HG03060 (cell line): ENCODE results near the gene IRF2.

ENCODE experiments used
- ATAC-seq: cut with Tn5 transposase; IDR thresholded peaks from one replicate; pipeline ENCODE4 v1.9.1; 2021; ENCODE audit warnings: low read depth, moderate number of reproducible peaks; ENCODE audit not compliant: unreplicated experiment

The IRF2 gene

GRCh38 chr4:184373886-184374405 is 100.4 kb downstream of the IRF2 start:
- ATAC-seq = no peak

DNA sequence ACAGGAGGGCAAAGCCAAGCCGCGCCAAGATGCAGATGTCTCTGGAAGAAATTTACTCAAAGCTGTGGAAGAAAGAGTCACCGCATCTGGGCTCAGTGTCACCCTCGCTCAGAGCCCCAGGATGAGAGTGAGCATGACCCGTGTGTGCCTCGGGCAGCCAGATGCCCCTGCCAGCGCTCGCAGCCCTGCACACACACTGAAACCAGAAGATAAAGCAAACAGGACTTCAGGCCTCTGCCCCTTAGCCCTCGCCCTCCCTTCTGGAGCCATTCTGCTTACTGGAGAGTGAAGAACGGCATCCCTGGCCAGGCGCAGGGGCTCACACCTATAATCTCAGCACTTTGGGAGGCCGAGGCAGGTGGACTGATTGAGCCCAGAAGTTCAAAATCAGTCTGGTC is 103.0 kb downstream of the IRF2 start:
- no peak for ATAC-seq

DNA sequence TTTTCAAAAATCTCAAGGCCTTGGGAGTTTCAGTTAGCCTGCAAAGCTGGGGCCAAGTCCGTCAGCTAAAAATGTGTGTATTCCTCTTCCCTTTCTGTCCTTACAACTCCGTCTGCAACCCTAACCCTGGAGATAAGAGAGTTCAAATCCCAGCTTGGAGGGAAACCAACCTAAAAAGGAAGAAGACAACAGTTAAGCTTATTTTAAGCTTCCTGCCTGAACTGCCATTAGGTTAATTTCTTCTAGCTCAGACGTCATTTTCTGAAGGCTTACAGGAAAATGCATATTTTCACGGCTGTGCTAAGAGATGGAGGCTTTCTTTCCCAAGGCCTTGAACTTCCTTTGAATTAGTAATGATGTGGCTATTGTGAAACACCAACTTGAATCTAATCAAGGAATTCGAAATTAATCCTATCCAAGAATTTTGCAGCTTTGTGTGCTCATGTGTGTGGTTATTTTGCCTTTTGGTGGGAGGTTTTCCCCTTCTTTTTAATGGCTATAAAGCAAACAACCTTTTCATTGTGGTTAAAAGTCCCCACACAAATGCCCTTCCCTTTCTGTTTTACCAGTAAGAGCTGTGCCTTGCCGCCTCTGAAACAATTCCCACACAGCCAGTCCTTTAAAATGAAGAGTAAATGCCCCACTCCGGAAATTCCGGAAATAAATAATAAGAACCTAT is 103.5 kb downstream of the IRF2 start:
- ATAC-seq = no peak

DNA sequence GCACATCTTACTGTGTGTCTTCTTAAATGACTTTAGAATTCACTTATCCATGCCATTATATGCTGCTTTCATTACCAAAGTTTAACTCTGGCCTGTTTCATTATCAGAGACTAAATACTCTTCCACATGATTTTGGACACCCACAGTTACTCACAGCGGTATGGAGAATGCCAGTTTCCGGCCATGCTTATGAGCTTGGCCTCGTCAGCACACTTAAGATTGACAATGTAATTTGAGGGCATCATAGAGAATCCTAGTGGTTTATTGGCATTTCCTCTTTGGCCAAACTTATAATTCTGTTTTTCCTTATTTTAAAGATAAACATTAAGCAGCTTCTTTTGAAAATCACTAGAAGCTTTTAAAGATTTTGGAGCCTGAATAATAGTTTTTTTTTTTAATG is 104.5 kb downstream of the IRF2 start:
- no peak for ATAC-seq

DNA sequence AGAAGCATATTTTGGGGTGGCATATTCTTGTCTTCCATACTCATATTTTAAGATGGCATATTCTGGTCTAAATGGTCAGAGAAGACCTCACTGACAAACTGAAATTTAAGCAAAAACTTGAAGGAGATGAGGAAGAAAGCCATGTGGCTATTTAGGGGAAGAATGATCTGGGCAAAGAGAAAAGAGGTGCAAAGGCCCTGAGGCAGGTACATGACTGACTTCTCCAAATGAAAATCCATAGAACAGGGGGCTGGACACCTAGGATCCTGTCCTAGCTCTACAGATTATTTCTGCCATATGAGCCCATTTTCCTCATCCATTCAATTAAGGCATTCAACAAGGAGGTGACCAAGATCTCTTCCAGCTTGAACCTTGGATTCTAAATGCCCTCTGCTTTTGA is 105.6 kb downstream of the IRF2 start:
- no peak for ATAC-seq

GRCh38 chr4:184368290-184368689 is 106.1 kb downstream of the IRF2 start:
- no peak for ATAC-seq

DNA sequence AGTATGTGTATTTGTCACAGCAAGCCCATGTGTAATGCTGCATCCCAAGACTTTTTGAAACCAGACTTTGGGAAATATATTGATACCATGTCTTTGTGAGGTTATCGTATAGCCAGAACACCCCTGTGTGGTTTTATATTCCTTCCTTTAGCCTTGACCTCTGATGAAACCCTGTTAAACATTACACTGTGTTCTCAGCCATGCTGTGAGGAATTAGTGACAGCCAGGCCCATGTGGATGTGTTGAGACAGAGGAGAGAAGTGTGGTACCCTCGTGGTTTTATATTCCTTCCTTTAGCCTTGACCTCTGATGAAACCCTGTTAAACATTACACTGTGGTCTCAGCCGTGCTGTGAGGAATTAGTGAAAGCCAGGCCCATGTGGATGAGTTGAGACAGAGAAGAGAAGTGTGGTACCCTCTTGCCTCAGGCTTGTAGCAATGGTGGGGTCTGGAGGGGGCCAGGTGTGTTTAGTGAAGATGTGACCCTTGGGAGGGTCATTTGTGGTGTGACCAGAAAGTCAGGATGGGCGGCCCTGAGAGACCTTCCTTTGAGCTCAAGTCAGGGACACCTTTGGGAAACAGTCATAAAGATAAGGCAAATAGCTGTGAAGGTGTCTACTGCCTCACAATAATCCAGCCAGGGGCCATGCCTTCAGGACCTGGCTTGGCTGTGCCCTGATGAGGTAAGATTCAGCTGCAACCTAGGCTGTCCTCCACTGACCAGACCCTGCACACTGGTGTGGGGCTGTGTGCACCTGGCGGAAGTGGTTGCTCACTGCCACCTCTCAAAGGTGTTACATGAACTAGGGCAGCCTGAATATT is 110.0 kb downstream of the IRF2 start:
- ATAC-seq = no peak

DNA sequence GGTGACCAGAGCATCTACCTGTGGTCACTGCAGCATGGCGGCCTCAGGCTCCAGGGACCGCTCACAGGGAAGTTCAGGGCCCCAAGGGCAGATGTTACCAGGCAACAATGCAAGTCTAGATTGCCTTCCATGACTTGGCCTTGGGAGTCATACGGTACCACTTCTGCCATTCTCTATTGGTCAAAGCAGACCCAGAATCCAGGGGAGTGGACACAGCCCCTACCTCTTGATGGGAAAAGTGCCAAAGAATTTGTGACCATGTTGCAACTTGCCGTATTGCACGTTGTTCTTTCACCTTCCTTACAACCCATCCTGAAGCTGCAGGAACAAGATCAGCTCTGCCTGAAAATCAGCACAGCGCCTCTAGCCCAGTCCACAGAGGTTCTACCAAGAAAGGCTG is 111.1 kb downstream of the IRF2 start:
- no peak for ATAC-seq

GRCh38 chr4:184362396-184362795 is 112.0 kb downstream of the IRF2 start:
- ATAC-seq = no peak

GRCh38 chr4:184361443-184361842 is 112.9 kb downstream of the IRF2 start:
- ATAC-seq = no peak

- no peak for ATAC-seq
These were observed 114.5 kb downstream of the IRF2 start for GRCh38 chr4:184359888-184360287.

DNA sequence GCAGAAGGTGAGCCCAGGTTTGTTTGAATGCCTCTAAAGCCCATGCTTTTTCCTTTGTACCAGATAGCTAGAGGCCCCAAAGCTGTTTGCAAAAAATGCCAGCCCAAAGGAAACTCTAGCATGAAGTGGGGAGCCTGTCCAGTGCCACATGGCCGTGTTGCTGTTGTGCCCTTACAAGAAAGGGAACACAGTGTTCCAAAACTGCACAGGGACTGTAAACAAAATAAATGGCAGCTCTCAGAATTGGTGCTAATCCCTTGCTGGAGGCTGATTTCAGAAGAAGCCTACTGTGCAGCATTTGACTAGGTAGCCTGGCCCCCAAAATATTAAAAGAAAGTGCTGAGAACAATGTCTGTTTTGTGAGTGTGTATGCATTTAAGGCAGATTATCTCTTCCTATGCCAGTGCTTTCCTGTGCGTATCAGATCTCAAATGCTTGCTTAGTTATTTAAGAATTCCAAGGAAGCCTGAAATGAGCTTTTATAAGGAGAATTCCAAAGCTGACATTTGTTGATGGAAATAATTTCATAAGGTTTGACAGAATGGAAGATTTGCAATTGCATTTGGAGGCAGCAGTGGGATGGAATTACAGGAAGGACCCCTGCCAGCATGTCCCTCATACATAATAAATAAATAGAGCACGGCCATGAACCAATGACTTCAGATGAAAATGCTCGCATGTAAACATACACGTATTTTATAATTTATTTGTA is 115.7 kb downstream of the IRF2 start:
- ATAC-seq = no peak

GRCh38 chr4:184357772-184358171 is 116.6 kb downstream of the IRF2 start:
- ATAC-seq = no peak

GRCh38 chr4:184357165-184357564 is 117.2 kb downstream of the IRF2 start:
- no peak for ATAC-seq

DNA sequence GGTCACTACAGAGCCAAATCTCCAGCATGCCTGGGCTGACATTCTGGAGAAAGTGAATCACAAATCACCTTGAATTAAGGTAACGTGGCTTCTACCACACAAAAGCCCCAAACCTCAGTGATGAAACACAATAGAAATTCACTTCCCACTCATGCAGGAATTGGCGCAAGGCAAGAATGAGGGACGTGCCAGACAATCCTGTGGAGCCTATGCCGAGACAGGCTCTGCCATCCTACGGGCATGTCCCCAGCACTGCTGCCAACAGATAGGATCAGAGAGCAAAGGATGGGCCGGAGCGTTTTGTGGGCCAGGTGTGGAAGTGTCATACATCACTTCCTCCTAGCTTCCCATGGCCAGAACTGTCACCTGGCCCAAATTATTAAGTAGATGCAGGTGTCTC is 118.0 kb downstream of the IRF2 start:
- ATAC-seq = no peak

DNA sequence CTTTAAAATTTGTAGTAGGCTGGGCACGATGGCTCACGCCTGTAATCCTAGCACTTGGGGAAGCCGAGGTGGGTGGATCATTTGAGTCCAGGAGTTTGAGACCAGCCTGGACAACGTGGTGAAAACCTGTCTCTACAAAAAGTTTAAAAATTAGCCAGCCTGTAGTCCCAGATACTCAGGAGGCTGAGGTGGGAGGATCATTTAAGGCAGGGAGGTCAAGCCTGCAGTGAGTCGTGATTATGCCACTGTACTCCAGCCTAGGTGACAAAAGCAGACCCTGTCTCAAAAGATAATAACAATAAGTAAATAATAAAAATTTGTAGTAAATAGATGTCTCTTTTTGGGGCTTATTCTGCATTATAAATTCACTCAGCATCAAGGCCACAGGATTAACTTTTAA is 118.5 kb downstream of the IRF2 start:
- ATAC-seq = no peak

GRCh38 chr4:184355111-184355604 is 119.2 kb downstream of the IRF2 start:
- ATAC-seq = no peak

DNA sequence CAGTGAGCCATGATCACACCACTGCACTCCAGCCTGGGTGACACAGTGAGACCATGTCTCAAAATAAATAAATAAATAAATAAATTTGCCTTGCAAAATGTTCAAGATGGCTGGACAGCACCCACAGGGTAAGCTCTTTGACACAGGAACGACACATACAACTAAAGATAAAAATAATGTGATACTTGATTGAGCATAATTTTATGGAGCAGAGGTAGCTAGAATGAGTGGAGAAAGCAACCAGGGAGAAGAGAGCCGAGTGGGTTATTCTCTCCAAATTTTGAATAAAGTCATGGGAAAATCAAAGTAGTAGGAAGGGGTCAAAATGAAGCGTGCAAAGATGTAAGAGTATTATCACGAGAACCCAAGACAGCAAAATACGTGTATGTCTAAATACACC is 121.5 kb downstream of the IRF2 start:
- no peak for ATAC-seq

- no peak for ATAC-seq
These were observed 122.5 kb downstream of the IRF2 start for GRCh38 chr4:184351560-184352451.

DNA sequence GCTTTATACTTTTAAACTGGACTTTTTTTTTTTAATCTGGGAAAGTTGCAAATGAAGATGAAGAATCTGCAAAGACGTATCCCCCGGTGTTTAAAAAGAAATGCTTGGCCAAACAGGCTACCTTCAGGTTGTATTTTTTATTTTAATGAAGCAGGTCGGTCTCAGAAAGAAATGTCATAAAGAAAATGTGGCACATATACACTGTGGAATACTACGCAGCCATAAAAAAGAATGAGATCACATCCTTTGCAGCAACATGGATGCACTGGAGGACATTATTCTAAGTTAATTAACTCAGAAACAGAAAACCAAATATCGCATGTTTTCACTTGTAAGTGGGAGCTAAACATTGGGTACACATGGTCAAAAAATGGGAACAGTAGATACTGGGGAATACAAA is 123.4 kb downstream of the IRF2 start:
- no peak for ATAC-seq
